Loucy (cell line): ENCODE data around the gene BLOC1S2.

Source experiments
- H2AFZ ChIP-seq: fragments of 200-600 bp; sonication (generic); 2 replicates; pipeline ENCODE4 v1.6.0; 2016; ENCODE audit warnings: antibody characterized with exemption, mild to moderate bottlenecking, low read length, moderate library complexity
- H3F3A ChIP-seq: fragments of 200-600 bp; 2 replicates; pipeline ENCODE4 v1.6.0; 2016; ENCODE audit warnings: antibody characterized with exemption, low read depth, mild to moderate bottlenecking
- H3K27me3 ChIP-seq: fragments of 200-600 bp; sonication (generic); 2 replicates; pipeline ENCODE4 v1.6.1; 2014; ENCODE audit warnings: low read length, mild to moderate bottlenecking; ENCODE audit not compliant: insufficient read depth, poor library complexity, severe bottlenecking
- H3K36me3 ChIP-seq: fragments of 200-600 bp; sonication (generic); 2 replicates; pipeline ENCODE4 v1.6.1; 2016; ENCODE audit warnings: low read length; ENCODE audit not compliant: insufficient read depth
- H3K4me1 ChIP-seq: fragments of 200-600 bp; sonication (generic); 2 replicates; pipeline ENCODE4 v1.5.1; 2014; ENCODE audit warnings: low read length, mild to moderate bottlenecking; ENCODE audit not compliant: insufficient read depth, poor library complexity, severe bottlenecking
- H3K4me2 ChIP-seq: fragments of 200-600 bp; sonication (generic); 2 replicates; pipeline ENCODE4 v1.6.0; 2014; ENCODE audit warnings: antibody characterized with exemption, low read length, low read depth, mild to moderate bottlenecking; ENCODE audit not compliant: poor library complexity, severe bottlenecking
- H3K4me3 ChIP-seq: fragments of 200-600 bp; sonication (generic); 2 replicates; pipeline ENCODE4 v1.5.1; 2014; ENCODE audit warnings: low read length, mild to moderate bottlenecking, mixed read lengths; ENCODE audit not compliant: poor library complexity, severe bottlenecking
- H3K79me2 ChIP-seq: fragments of 200-600 bp; sonication (generic); 2 replicates; pipeline ENCODE4 v1.6.1; 2014; ENCODE audit warnings: low read length; ENCODE audit not compliant: insufficient read depth
- H3K9ac ChIP-seq: fragments of 200-600 bp; sonication (generic); 2 replicates; pipeline ENCODE4 v1.6.0; 2014; ENCODE audit warnings: mild to moderate bottlenecking, low read depth, low read length, moderate library complexity; ENCODE audit not compliant: poor library complexity, severe bottlenecking
- H3K9me2 ChIP-seq: fragments of 200-600 bp; sonication (generic); replicated peaks from 2 replicates; pipeline ENCODE4 v1.6.1; 2016; ENCODE audit warnings: low read depth, low read length, mixed read lengths
- H3K9me3 ChIP-seq: fragments of 200-600 bp; sonication (generic); 2 replicates; pipeline ENCODE4 v1.6.1; 2014; ENCODE audit warnings: mild to moderate bottlenecking, antibody characterized with exemption, low read length, low read depth; ENCODE audit not compliant: insufficient read depth
- H4K20me1 ChIP-seq: fragments of 200-600 bp; sonication (generic); 2 replicates; pipeline ENCODE4 v1.6.0; 2014; ENCODE audit warnings: antibody characterized with exemption, low read length, mild to moderate bottlenecking; ENCODE audit not compliant: insufficient read depth, poor library complexity, severe bottlenecking
- CTCF ChIP-seq: fragments of 200-600 bp; sonication (generic); conservative IDR thresholded peaks from 2 replicates; pipeline ENCODE4 v1.5.1; 2014; ENCODE audit warnings: mild to moderate bottlenecking, antibody characterized with exemption, low read length
- EZH2phosphoT487 ChIP-seq: fragments of 200-600 bp; IDR thresholded peaks from 2 replicates; pipeline ENCODE4 v1.6.1; 2018; ENCODE audit warnings: antibody characterized with exemption, mild to moderate bottlenecking, moderate library complexity, borderline replicate concordance

BLOC1S2 gene

DNA sequence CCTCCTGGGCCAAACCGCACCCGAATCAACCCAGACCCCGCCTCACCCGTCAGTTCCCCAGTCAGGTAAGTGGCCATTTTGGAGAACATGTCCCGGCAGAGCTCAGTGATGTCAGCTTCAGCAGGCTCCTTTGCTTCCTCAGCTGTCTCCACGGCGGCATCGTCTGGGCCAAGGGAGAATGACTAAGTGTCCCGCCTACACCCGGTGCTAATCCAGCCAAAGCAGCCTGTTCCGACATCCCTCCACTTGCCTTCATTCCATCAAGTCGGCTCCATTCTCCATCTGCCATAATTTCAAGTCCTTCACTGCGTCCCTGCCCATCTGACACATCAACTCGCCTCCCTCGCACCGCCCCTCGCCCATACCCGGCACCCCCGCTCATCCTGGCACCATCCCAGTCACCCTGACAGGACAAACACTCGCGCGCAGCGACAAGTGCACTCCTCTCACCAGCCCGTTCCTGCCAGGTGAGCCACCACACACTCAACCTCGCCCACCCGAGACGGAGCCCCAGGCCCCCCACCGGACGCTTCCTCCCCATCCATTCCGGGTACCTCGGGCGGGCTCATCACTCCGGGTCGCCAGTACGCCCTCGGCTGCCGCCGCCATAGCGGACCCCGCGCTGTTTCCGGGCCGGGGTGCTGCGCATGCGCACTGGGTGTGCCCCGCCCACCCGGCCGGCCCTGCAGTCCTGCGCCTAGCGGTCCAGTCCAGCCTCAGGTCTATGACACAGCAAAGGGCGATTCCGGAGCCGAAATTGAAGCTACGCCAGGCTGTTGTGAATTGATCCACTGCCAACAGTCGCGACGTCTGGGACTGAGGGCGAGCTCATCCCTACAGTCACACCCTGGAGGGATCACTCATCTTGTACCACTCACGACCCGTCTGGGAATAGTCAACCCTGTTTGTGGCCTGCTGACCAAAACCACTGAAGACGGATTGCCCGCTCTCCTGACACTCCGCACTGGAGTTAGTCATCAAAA is at the start of gene BLOC1S2:
Gene BLOC1S2 (minus strand): TSS at position 630 of the 983 bp plus-strand sequence. CDS start 21 bp downstream, at position 609.
- TF ChIP-seq EZH2phosphoT487 (no peak), CTCF (no peak)
- no peaks in the 10 kb centered on the region for H3K27me3 ChIP-seq
- H2AFZ ChIP-seq: peak within 1 kb of the TSS; percentile 91
- no peaks in the 10 kb centered on the region for H3K36me3 ChIP-seq
- peak within 1 kb of the TSS; percentile 99 for H3K4me2 ChIP-seq
- peaks cover 45% of the 10 kb centered on the region for H3K4me1 ChIP-seq
- peak within 1 kb of the TSS; percentile 75 for H3K4me3 ChIP-seq
- H3K79me2 ChIP-seq: peaks cover 47% of the 10 kb centered on the region
- no peaks in the 10 kb centered on the region for H3K9me3 ChIP-seq
- peaks cover 19% of the 10 kb centered on the region for H4K20me1 ChIP-seq
- peak within 1 kb of the TSS; percentile 80 for H3K9ac ChIP-seq
- H3F3A ChIP-seq: no peaks in the 10 kb centered on the region
- H3K9me2 ChIP-seq: no peaks in the 10 kb centered on the region

DNA sequence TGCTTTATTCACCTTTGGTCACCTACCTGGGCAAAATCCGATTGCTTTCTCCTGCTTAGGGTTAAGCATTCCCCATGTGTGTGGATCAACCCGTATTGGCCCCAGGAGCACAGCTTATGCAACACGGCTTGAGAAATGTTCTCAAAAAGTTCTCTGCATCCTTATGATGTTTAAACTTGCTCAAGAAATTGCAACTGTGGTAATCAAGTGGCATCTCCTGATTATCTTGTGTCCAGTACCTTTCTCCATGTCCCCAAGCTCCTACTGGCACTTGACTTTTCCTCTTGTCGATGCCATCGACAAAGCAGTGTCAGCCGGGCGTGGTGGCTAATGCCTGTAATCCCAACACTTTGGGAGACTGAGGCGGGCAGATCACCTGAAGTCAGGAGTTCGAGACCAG is 48.3 kb upstream of the BLOC1S2 start:
- H3K36me3 ChIP-seq: no peaks in the 10 kb centered on the region
- H3K9ac ChIP-seq: no peak overlapping the region
- H3K4me2 ChIP-seq: no peak overlapping the region
- no peak for TF ChIP-seq CTCF
- TF ChIP-seq EZH2phosphoT487: no peak
- no peak overlapping the region for H3K4me3 ChIP-seq
- H3K79me2 ChIP-seq: no peaks in the 10 kb centered on the region
- H2AFZ ChIP-seq: no peak overlapping the region
- H3K27me3 ChIP-seq: no peaks in the 10 kb centered on the region
- no peaks in the 10 kb centered on the region for H4K20me1 ChIP-seq
- no peaks in the 10 kb centered on the region for H3K9me3 ChIP-seq
- no peaks in the 10 kb centered on the region for H3K4me1 ChIP-seq
- H3F3A ChIP-seq: no peaks in the 10 kb centered on the region
- H3K9me2 ChIP-seq: no peaks in the 10 kb centered on the region

GRCh38 chr10:100333661-100334440 is 47.4 kb upstream of the BLOC1S2 start:
- Histone ChIP-seq H3K79me2 (no peaks in the 10 kb centered on the region), H3K27me3 (no peaks in the 10 kb centered on the region), H3K9me2 (no peaks in the 10 kb centered on the region), H2AFZ (no peak overlapping the region), H3K36me3 (no peaks in the 10 kb centered on the region), H3F3A (no peaks in the 10 kb centered on the region), H3K9ac (no peak overlapping the region), H3K4me1 (no peaks in the 10 kb centered on the region), H4K20me1 (no peaks in the 10 kb centered on the region), H3K4me2 (no peak overlapping the region), H3K4me3 (no peak overlapping the region), H3K9me3 (no peaks in the 10 kb centered on the region)
- TF ChIP-seq CTCF (no peak), EZH2phosphoT487 (no peak)
